Gastroesophageal sphincter (tissue), 3 donors: ENCODE measurements around the gene HS1BP3.

Experiments used
- POLR2A ChIP-seq, 2 donors: fragments of 450-650 bp; IDR thresholded peaks; one replicate each; pipeline ENCODE4 v1.6.1; 2017; ENCODE audit warnings: antibody characterized with exemption in 2 of 2, mild to moderate bottlenecking in 2 of 2, moderate library complexity in 1 of 2
- TF ChIP-seq, protein P1 (sequence below), 4 experiments: fragments of 200-600 bp in 2 of 4; fragments of 450-650 bp in 2 of 4; sonication (generic) in 1 of 4; IDR thresholded peaks; one replicate each; pipeline ENCODE4 v1.5.1; 2017 to 2019; ENCODE audit warnings: antibody characterized with exemption in 4 of 4, mild to moderate bottlenecking in 2 of 4, moderate library complexity in 2 of 4

GRCh38 chr2:20619624-20620024 lies 31.3 kb downstream of the HS1BP3 start:
- TF ChIP-seq, protein P1, sequence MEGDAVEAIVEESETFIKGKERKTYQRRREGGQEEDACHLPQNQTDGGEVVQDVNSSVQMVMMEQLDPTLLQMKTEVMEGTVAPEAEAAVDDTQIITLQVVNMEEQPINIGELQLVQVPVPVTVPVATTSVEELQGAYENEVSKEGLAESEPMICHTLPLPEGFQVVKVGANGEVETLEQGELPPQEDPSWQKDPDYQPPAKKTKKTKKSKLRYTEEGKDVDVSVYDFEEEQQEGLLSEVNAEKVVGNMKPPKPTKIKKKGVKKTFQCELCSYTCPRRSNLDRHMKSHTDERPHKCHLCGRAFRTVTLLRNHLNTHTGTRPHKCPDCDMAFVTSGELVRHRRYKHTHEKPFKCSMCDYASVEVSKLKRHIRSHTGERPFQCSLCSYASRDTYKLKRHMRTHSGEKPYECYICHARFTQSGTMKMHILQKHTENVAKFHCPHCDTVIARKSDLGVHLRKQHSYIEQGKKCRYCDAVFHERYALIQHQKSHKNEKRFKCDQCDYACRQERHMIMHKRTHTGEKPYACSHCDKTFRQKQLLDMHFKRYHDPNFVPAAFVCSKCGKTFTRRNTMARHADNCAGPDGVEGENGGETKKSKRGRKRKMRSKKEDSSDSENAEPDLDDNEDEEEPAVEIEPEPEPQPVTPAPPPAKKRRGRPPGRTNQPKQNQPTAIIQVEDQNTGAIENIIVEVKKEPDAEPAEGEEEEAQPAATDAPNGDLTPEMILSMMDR (IDR thresholded peaks at IDR 0.05), result no peak
- TF ChIP-seq POLR2A (IDR thresholded peaks at IDR 0.05), result no peak
